ENCODE measurements around the gene FHOD1.

Gene FHOD1

GRCh38 chr16:67242138-67242730, 5.0 kb downstream of the FHOD1 start:
- Histone ChIP-seq H3K27ac (replicated peaks; ENCODE audit: low read length) (no peak overlapping the region), H2AK5ac (ENCODE audit: low read depth, low read length) (no peak overlapping the region), H3K9me3 (replicated peaks in 1 of 2; ENCODE audit: control insufficient read depth in 2 of 2, insufficient read depth in 1 of 2, low read depth in 1 of 2, low read length in 2 of 2) (no peaks in the 10 kb centered on the region), H2BK12ac (ENCODE audit: low read length) (peak overlapping the region; percentile 0), H2AFZ (ENCODE audit: low read length) (no peak overlapping the region), H3K4me2 (ENCODE audit: insufficient read depth, low read length, poor library complexity, severe bottlenecking) (no peak overlapping the region), H3K4me1 (ENCODE audit: control insufficient read depth in 2 of 2, insufficient read depth in 1 of 2, low read depth in 1 of 2, low read length in 2 of 2) (peaks cover 14 to 17% of the 10 kb centered on the region in 2 donors), H4K8ac (ENCODE audit: low read depth, low read length) (no peak overlapping the region), H3K9ac (ENCODE audit: low read depth, low read length, poor library complexity) (no peak overlapping the region), H4K91ac (ENCODE audit: low read depth, low read length, poor library complexity) (no peak overlapping the region), H3K18ac (ENCODE audit: low read length) (no peak overlapping the region), H3K27me3 (ENCODE audit: control insufficient read depth in 3 of 3, insufficient read depth in 3 of 3, low read depth in 1 of 3, low read length in 3 of 3) (no peaks in the 10 kb centered on the region), H3K4me3 (ENCODE audit: low read length in 2 of 2) (no peak overlapping the region), H2BK5ac (ENCODE audit: low read length) (no peak overlapping the region), H3K79me1 (ENCODE audit: low read depth, low read length) (no peaks in the 10 kb centered on the region), H3K4ac (ENCODE audit: low read length) (no peak overlapping the region), H3K14ac (ENCODE audit: low read length) (no peak overlapping the region), H3K36me3 (replicated peaks in 1 of 2; ENCODE audit: control insufficient read depth in 2 of 2, insufficient read depth in 2 of 2, low read length in 2 of 2) (peaks cover 3 to 25% of the 10 kb centered on the region in 2 donors), H3K23ac (ENCODE audit: low read depth, low read length, poor library complexity) (peak overlapping the region; percentile 29), H2BK15ac (ENCODE audit: low read length) (no peak overlapping the region), H2BK120ac (ENCODE audit: low read depth, low read length) (no peak overlapping the region)
- no CpG with 5 or more reads among the region's 4 CpGs for WGBS, 2 donors (ENCODE audit: extremely low coverage in 2 of 2, insufficient read length in 2 of 2, insufficient replicate concordance in 1 of 2)
- DNase-seq (ENCODE audit: low spot score): no peak

- Histone ChIP-seq H2BK12ac (ENCODE audit: low read length) (no peak overlapping the region), H3K36me3 (replicated peaks in 1 of 2; ENCODE audit: control insufficient read depth in 2 of 2, insufficient read depth in 2 of 2, low read length in 2 of 2) (peaks cover 8 to 33% of the 10 kb centered on the region in 2 donors), H3K9me3 (replicated peaks in 1 of 2; ENCODE audit: control insufficient read depth in 2 of 2, insufficient read depth in 1 of 2, low read depth in 1 of 2, low read length in 2 of 2) (no peaks in the 10 kb centered on the region), H2BK120ac (ENCODE audit: low read depth, low read length) (no peak overlapping the region), H2BK5ac (ENCODE audit: low read length) (no peak overlapping the region), H3K4me1 (ENCODE audit: control insufficient read depth in 2 of 2, insufficient read depth in 1 of 2, low read depth in 1 of 2, low read length in 2 of 2) (peaks cover 14 to 17% of the 10 kb centered on the region in 2 donors), H3K27ac (replicated peaks; ENCODE audit: low read length) (no peak overlapping the region), H3K9ac (ENCODE audit: low read depth, low read length, poor library complexity) (peak overlapping the region; percentile 31), H2AFZ (ENCODE audit: low read length) (no peak overlapping the region), H3K4me3 (ENCODE audit: low read length in 2 of 2) (no peak overlapping the region), H3K4ac (ENCODE audit: low read length) (no peak overlapping the region), H3K79me1 (ENCODE audit: low read depth, low read length) (no peaks in the 10 kb centered on the region), H3K4me2 (ENCODE audit: insufficient read depth, low read length, poor library complexity, severe bottlenecking) (no peak overlapping the region), H3K18ac (ENCODE audit: low read length) (no peak overlapping the region), H3K27me3 (ENCODE audit: control insufficient read depth in 3 of 3, insufficient read depth in 3 of 3, low read depth in 1 of 3, low read length in 3 of 3) (no peaks in the 10 kb centered on the region), H3K14ac (ENCODE audit: low read length) (no peak overlapping the region), H3K23ac (ENCODE audit: low read depth, low read length, poor library complexity) (peak overlapping the region; percentile 39), H2AK5ac (ENCODE audit: low read depth, low read length) (no peak overlapping the region), H2BK15ac (ENCODE audit: low read length) (no peak overlapping the region), H4K91ac (ENCODE audit: low read depth, low read length, poor library complexity) (no peak overlapping the region), H4K8ac (ENCODE audit: low read depth, low read length) (no peak overlapping the region)
- no peak for DNase-seq (ENCODE audit: low spot score)
- WGBS, 2 donors (ENCODE audit: extremely low coverage in 2 of 2, insufficient read length in 2 of 2, insufficient replicate concordance in 1 of 2): no CpG with 5 or more reads among the region's 10 CpGs
These were observed 6.0 kb downstream of the FHOD1 start for GRCh38 chr16:67241008-67241900.

GRCh38 chr16:67240506-67240905, 6.8 kb downstream of the FHOD1 start:
- DNase-seq (ENCODE audit: low spot score): no peak
- H2BK120ac ChIP-seq (ENCODE audit: low read depth, low read length): no peak overlapping the region
- H2AK5ac ChIP-seq (ENCODE audit: low read depth, low read length): no peak overlapping the region
- no peak overlapping the region for H3K27ac ChIP-seq (replicated peaks; ENCODE audit: low read length)
- H3K36me3 ChIP-seq (replicated peaks in 1 of 2; ENCODE audit: control insufficient read depth in 2 of 2, insufficient read depth in 2 of 2, low read length in 2 of 2): peaks cover 10 to 41% of the 10 kb centered on the region in 2 donors
- H3K18ac ChIP-seq (ENCODE audit: low read length): no peak overlapping the region
- no peaks in the 10 kb centered on the region for H3K27me3 ChIP-seq (ENCODE audit: control insufficient read depth in 3 of 3, insufficient read depth in 3 of 3, low read depth in 1 of 3, low read length in 3 of 3)
- no peak overlapping the region for H3K4me3 ChIP-seq (ENCODE audit: low read length in 2 of 2)
- H4K91ac ChIP-seq (ENCODE audit: low read depth, low read length, poor library complexity): no peak overlapping the region
- no peak overlapping the region for H3K23ac ChIP-seq (ENCODE audit: low read depth, low read length, poor library complexity)
- WGBS, 2 donors (ENCODE audit: extremely low coverage in 2 of 2, insufficient read length in 2 of 2, insufficient replicate concordance in 1 of 2): no CpG with 5 or more reads among the region's 4 CpGs
- H4K8ac ChIP-seq (ENCODE audit: low read depth, low read length): no peak overlapping the region
- no peaks in the 10 kb centered on the region for H3K9me3 ChIP-seq (replicated peaks in 1 of 2; ENCODE audit: control insufficient read depth in 2 of 2, insufficient read depth in 1 of 2, low read depth in 1 of 2, low read length in 2 of 2)
- peaks cover 11 to 14% of the 10 kb centered on the region in 2 donors for H3K4me1 ChIP-seq (ENCODE audit: control insufficient read depth in 2 of 2, insufficient read depth in 1 of 2, low read depth in 1 of 2, low read length in 2 of 2)
- H3K9ac ChIP-seq (ENCODE audit: low read depth, low read length, poor library complexity): no peak overlapping the region
- no peak overlapping the region for H2BK12ac ChIP-seq (ENCODE audit: low read length)
- H3K79me1 ChIP-seq (ENCODE audit: low read depth, low read length): no peaks in the 10 kb centered on the region
- H2BK15ac ChIP-seq (ENCODE audit: low read length): no peak overlapping the region
- H2AFZ ChIP-seq (ENCODE audit: low read length): no peak overlapping the region
- H3K14ac ChIP-seq (ENCODE audit: low read length): no peak overlapping the region
- H3K4ac ChIP-seq (ENCODE audit: low read length): no peak overlapping the region
- H2BK5ac ChIP-seq (ENCODE audit: low read length): peak overlapping the region; percentile 88
- H3K4me2 ChIP-seq (ENCODE audit: insufficient read depth, low read length, poor library complexity, severe bottlenecking): no peak overlapping the region

GRCh38 chr16:67238806-67239470, 8.3 kb downstream of the FHOD1 start:
- Histone ChIP-seq H2BK15ac (ENCODE audit: low read length) (no peak overlapping the region), H3K18ac (ENCODE audit: low read length) (no peak overlapping the region), H3K27me3 (ENCODE audit: control insufficient read depth in 3 of 3, insufficient read depth in 3 of 3, low read depth in 1 of 3, low read length in 3 of 3) (no peaks in the 10 kb centered on the region), H3K9ac (ENCODE audit: low read depth, low read length, poor library complexity) (no peak overlapping the region), H3K27ac (replicated peaks; ENCODE audit: low read length) (no peak overlapping the region), H3K4me3 (ENCODE audit: low read length in 2 of 2) (no peak overlapping the region), H3K4ac (ENCODE audit: low read length) (no peak overlapping the region), H2BK12ac (ENCODE audit: low read length) (no peak overlapping the region), H4K91ac (ENCODE audit: low read depth, low read length, poor library complexity) (no peak overlapping the region), H2AK5ac (ENCODE audit: low read depth, low read length) (no peak overlapping the region), H3K4me1 (ENCODE audit: control insufficient read depth in 2 of 2, insufficient read depth in 1 of 2, low read depth in 1 of 2, low read length in 2 of 2) (peaks cover 4 to 9% of the 10 kb centered on the region in 2 donors), H3K36me3 (replicated peaks in 1 of 2; ENCODE audit: control insufficient read depth in 2 of 2, insufficient read depth in 2 of 2, low read length in 2 of 2) (peaks cover 10 to 53% of the 10 kb centered on the region in 2 donors), H2BK5ac (ENCODE audit: low read length) (no peak overlapping the region), H3K9me3 (replicated peaks in 1 of 2; ENCODE audit: control insufficient read depth in 2 of 2, insufficient read depth in 1 of 2, low read depth in 1 of 2, low read length in 2 of 2) (no peaks in the 10 kb centered on the region), H4K8ac (ENCODE audit: low read depth, low read length) (no peak overlapping the region), H3K23ac (ENCODE audit: low read depth, low read length, poor library complexity) (no peak overlapping the region), H2BK120ac (ENCODE audit: low read depth, low read length) (no peak overlapping the region), H2AFZ (ENCODE audit: low read length) (no peak overlapping the region), H3K4me2 (ENCODE audit: insufficient read depth, low read length, poor library complexity, severe bottlenecking) (no peak overlapping the region), H3K79me1 (ENCODE audit: low read depth, low read length) (no peaks in the 10 kb centered on the region), H3K14ac (ENCODE audit: low read length) (no peak overlapping the region)
- no peak for DNase-seq (ENCODE audit: low spot score)
- WGBS, 2 donors (ENCODE audit: extremely low coverage in 2 of 2, insufficient read length in 2 of 2, insufficient replicate concordance in 1 of 2): no CpG with 5 or more reads among the region's 9 CpGs

All from neuronal stem cell (in vitro differentiated cells).